HG03571 (cell line): ENCODE results near the gene UQCC5.
A peak's percentile ranks its signal among the peaks of the same experiment; 100 is the strongest.

ENCODE experiments used
- ATAC-seq: cut with Tn5 transposase; IDR thresholded peaks from one replicate; pipeline ENCODE4 v1.9.1; 2021; ENCODE audit not compliant: unreplicated experiment

UQCC5 gene

GRCh38 chr3:52536369-52537164 is at the start of gene UQCC5:
Gene UQCC5 (plus strand): TSS chr3:52536605. CDS start chr3:52536756, 151 bp downstream.
- ATAC-seq: peak; percentile 81

- ATAC-seq: no peak
These were observed 49.2 kb upstream of the UQCC5 start for GRCh38 chr3:52487050-52487787.

GRCh38 chr3:52487788-52488691 is 48.4 kb upstream of the UQCC5 start:
- no peak for ATAC-seq

GRCh38 chr3:52488746-52489145 is 47.7 kb upstream of the UQCC5 start:
- ATAC-seq: no peak

- no peak for ATAC-seq
These were observed 47.0 kb upstream of the UQCC5 start for GRCh38 chr3:52489453-52489852.

- ATAC-seq: no peak
These were observed 46.1 kb upstream of the UQCC5 start for GRCh38 chr3:52490035-52490938.

- no peak for ATAC-seq
These were observed 45.4 kb upstream of the UQCC5 start for GRCh38 chr3:52490939-52491526.

- ATAC-seq: no peak
These were observed 44.3 kb upstream of the UQCC5 start for GRCh38 chr3:52492059-52492458.

GRCh38 chr3:52493232-52494017 is 43.0 kb upstream of the UQCC5 start:
- no peak for ATAC-seq

- no peak for ATAC-seq
These were observed 42.0 kb upstream of the UQCC5 start for GRCh38 chr3:52494445-52494844.

GRCh38 chr3:52494886-52495495 is 41.4 kb upstream of the UQCC5 start, which contains the start of gene STAB1:
Gene STAB1 (plus strand): TSS chr3:52495338. CDS start chr3:52495414, 76 bp downstream.
- no peak for ATAC-seq

GRCh38 chr3:52495777-52496602 is 40.4 kb upstream of the UQCC5 start:
- ATAC-seq: no peak

- no peak for ATAC-seq
These were observed 38.0 kb upstream of the UQCC5 start for GRCh38 chr3:52498137-52499054.

GRCh38 chr3:52501046-52501445 is 35.4 kb upstream of the UQCC5 start:
- no peak for ATAC-seq

GRCh38 chr3:52502001-52502400 is 34.4 kb upstream of the UQCC5 start:
- no peak for ATAC-seq

GRCh38 chr3:52502808-52503350 is 33.5 kb upstream of the UQCC5 start:
- no peak for ATAC-seq
